Cerebellar nuclear complex (tissue), 1 donor: Measurements from ENCODE around the gene NDUFA9.

Source experiments
- DNase-seq, 2 experiments: peaks; one replicate each; lab custom pipeline; 2025; lab: John Stamatoyannopoulos, UW

The NDUFA9 gene

DNA sequence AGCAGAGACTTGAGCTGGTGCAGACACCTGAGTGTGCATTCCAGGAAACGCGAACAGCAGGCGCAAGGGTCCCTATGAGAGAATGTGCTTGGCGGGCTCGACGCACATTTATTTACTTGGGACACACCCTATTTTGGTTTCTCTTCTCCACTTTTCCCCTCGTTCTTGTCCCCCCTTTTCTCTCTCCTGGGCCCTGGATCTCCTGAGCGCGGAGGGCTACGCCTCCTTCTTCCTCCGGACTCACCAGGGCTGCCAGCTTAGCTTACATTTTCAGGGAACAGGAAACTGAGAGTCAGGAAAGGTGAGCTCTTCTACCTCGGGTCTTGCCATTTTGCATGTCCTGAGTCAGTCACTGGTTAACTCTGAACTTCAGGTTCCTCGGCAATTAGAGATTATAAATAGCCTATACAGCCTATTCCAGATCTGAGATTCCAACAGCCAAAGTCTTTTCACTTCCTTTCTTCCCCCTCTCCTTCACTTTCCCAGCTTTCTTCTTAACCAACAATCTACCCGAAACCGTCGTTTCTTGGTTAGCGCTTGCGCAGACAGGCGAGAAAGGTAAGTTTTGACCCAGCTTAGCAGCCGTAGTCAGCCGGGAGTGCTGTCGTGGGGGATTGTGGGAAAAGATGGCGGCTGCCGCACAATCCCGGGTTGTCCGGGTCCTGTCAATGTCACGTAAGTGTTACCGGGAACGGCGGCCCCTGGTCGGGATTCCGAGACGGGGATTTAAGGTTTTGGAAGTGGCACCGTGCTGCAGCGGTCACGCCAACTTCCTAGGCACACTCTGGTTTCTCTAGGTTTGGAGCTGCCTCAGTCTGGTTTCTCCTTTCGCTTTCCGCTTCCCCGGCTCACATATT is at the start of gene NDUFA9, which contains the start of gene AKAP3:
Gene NDUFA9 (plus strand): TSS at position 614 of the 857 bp plus-strand sequence. CDS start 13 bp downstream, at position 627.
Gene AKAP3 (minus strand): TSS at position 551 of the 857 bp plus-strand sequence. CDS start 10,855 bp downstream, outside the sequence.
- DNase-seq, result peak in 1 of 2 experiments; percentile 47

DNA sequence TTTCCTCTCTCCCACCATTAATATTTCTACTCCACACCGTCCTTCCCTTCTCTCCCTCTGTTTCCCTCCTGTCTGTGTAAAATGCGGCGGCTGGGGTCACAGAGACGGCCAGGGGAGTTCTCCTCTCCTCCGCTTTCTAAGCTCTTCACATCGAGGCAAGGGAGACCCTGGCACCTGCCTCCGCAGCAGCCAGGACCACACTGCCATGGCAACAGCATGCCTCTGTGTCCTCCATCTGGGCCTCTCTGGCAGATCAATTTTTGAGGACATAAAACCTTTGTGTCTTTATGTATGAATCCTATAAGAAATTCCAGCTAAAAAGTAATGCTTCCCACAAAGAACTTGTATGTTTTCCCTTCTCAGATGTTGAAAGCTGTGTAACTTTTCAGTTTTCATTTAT is 45.5 kb upstream of the NDUFA9 start:
- DNase-seq, result no peak

DNA sequence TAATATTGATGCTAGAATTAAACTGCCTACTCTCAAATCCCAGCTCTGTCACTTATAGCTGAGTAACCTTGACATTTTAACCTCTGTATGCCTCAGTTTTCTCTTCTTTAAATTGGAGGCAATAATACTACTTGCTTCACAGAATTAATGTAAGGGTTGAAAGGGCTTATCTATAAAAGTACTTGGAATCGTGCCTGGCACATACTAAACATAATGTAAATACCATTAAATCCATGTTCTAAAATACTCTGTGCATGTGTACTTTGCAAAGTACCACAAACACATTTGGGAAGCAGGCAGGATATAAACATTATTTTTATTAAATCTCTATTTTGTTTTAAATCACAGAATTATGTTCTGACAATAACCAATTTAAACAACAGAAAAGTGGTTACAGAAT is 45.0 kb upstream of the NDUFA9 start:
- no peak for DNase-seq

DNA sequence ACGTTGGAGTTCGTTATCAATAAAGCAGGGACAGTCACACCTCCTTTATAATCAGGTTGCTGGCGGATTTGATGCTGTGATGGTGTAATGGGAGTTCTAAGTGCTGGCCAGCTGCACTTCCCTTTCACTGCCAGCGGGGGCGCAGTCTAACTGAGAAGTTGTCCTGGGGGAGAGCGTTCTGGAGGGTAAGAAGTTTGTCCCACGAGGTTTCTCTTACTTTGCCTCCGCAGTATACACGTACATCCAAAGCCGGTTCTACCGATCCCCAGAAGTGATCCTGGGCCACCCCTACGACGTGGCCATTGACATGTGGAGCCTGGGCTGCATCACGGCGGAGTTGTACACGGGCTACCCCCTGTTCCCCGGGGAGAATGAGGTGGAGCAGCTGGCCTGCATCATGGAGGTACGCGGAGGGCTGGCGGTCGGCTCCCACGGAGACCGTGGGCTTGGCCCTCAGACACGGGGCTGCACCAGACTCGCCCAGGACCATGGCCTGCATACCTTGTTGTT is 44.2 kb upstream of the NDUFA9 start:
- peak; percentile 2 to 61 for DNase-seq

DNA sequence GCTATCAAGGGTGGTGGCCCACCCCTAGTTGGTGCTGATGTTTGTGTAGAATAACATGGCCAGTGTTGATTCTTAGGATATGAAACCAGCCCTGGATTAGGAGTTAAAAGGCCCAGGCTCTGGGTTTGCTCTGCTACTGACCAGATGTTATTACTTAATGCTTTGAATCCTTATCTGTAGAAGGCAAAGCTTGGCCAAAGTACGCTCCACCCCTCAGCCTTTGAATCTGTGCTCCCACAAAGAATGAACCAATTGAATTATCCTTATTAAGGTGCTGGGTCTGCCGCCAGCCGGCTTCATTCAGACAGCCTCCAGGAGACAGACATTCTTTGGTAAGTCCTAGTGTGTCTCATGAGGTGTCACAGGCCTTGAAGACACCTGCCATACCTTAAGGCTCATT is 41.9 kb upstream of the NDUFA9 start:
- no peak for DNase-seq

DNA sequence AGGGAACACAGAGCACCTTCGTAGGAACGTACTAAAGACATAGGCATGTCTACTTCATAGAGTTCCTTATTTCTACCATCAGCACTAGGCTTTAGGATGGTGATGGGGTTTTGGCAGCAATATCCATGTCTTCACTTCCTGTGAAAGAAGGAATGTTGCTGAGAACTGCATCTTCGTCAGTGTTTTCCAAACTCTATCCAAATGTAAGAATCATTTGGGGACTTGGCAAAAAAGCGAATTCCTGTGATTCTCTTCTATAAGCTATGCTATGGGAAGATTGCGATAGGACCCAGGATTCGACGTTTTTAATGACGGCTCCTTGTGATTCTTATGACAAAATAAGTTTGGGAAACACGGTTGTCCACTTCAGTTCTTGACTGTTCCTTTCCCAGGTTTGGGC is 39.8 kb upstream of the NDUFA9 start:
- no peak for DNase-seq

DNA sequence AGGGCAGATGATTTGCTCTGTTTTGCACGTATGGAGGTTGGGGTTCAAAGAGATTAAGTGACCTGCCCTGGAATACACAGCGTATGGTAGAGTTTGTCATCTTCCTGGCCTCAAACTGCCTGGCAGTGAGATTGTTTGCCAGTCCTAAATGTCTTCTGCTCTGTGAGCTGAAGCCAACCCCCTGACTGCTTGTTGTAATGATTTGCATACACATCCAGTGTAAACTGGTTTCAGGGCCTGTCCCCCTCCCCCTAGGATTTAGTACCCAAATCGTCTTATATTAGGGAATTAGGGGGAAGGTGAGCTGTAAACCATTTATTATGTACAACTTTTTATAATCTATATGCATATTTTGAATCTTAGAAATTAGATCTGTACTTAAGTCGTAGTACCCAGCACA is 38.4 kb upstream of the NDUFA9 start:
- no peak for DNase-seq

DNA sequence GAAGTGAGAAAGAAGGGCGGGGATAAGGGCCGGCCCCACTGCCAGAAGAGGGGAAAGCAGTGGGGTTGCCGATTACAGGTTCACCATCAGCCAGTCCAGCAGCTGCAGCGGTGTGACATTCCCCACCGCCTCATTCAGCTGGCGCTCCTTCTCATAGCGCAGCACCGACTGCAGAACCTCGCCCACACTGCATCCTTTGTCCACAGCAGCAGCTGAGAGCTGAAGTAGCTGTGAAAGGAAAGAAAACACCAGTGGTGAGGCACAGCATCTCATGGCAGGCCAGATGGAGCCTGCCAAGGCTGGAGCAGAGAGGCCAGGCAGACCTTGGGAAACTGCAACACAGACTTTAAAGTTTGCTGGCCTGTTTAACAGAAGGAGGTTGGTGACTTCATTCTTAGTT is 33.2 kb upstream of the NDUFA9 start:
- DNase-seq, result no peak

DNA sequence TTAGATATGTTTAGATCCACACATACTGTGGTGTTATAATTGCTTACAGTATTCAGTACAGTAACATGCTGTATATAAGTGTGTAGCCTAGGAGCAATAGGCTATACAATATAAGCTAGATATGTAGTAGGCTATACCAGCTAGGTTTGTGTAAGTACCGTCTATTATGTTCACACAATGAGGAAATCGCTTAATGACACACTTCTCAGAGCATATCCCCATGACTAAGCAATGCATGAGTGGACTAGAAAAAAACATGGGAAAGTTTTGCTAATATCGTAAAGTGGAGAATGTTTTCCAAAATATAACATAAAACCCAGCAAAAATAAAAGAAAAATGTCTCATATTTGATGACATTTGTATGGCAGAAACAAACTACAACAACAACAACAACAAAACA is 27.4 kb upstream of the NDUFA9 start:
- no peak for DNase-seq

DNA sequence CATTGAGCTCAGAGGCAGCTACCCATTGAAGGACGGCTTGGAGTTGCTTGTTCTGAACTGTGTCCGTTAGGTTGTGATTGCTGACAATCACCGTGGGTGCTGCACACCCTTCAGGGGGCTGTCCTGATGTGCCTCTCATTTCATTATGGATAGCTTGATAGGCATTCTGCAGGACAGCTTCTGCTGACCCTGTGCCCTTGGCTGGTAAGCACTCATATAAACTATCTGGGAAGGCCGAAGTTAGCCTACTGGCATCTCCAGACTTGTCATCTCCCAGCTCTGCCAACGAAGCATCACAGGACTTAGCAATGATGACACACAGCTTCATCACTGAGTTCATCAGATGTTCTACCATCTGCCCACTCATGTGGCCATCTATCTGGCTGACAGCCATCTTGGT is 22.4 kb upstream of the NDUFA9 start:
- no peak for DNase-seq

DNA sequence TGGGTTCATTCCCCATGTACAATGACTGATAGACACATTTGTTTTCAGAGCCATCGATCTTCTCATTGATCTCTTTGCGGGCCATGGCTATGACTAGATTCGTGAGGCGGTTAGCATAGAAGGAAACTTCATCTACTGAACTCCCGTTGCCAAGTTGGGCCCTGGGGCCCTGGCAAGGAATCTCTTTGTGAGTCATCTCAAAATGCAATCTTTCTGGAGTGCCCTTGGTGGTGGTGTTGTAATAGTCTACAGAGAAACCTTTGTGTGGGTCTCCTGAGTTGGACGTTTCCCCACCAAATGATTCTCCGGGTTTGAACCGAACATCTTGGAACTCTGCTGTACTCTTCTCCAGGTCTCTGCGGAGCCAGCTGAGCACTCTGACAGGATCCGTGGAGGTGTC is 20.5 kb upstream of the NDUFA9 start:
- no peak for DNase-seq

DNA sequence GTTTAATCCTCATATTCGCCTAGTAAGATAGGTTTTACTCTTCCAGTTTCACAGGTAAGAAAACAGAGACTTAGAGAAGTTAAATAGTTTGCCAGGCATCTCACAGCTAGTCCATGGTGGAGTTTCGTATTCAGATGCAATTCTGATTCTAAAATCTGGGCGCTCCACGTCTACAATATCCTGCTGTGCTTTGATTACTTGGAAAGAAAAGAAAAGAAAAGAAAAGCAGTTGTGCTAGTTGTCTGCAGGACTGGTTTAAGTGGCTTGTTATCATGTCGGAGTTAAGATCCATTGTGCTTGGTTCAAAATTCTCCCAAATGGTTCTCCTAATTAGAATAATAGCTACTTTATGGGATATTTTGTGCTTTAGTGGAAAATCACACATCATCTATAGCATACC is 18.7 kb upstream of the NDUFA9 start:
- no peak for DNase-seq

DNA sequence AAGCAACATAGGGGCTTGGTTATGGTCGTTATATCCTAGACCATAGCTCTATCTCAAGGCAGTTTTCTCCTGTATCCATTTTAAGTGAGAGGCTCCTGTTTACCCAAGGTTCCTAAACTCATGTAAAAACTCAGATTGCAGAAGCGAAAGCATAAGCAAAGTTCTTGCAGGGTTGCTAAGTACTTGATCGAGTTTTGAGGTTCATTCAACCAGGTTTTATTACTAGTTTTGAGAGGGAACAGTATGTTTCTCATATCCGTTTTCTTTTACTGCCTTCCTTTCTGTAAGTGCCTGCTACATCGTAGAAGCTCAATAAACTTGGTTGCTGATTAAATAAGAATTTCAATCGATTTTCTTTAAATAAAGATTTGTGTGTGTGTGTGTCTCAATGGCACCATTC is 5.2 kb upstream of the NDUFA9 start:
- no peak for DNase-seq

DNA sequence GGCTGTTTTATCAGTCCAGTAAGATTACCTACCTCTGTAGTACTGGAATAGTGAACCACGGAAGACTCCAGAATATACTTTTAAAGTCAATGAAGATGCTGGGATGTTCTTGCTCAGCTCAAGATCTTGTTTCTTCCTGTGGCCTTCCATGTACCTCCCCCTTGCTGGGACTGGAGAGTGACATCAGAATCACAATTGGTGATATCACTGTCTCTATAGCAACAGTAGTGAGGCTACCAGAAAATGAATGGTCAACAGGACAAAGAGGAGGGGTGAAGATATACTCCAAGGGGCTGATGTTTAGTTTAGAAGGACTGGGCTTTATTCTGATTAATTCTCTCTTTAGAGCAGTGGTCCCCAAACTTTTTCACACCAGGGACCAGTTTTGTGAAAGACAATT is 3.9 kb upstream of the NDUFA9 start:
- DNase-seq, result no peak

DNA sequence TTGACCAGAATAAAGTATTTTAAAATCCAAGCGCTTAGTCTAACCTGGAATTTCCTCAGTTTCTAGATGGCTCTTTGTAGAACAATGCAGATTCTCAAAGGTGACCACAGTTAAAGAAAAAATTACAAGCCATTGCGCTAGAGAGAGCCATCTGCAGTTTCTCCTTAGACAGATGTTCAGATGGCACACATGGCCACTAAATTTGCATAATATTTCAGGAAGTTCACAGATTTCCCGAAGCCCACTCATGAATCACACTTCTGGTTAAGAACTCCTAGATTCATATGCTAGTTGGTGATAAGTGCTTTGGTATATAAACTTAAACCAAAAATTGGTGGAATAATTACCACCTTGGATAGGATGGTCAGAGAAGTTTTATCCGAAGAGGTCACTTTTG is 812 bp upstream of the NDUFA9 start:
- no peak for DNase-seq

DNA sequence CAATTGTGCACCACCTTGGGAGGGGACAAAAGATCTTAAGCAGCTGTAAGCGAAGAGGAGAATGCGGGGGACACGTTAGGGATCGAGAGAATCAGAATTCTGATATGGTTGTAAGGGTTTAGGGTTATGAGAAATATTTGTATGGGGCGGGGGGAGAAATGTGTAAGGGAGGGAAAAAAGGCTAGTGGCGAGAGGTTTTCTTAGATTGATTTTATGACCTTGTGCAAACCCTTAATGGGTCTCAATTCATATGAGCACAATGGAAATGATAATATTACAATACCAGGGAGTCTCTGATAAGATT is 396 bp downstream of the NDUFA9 start:
- no peak for DNase-seq

DNA sequence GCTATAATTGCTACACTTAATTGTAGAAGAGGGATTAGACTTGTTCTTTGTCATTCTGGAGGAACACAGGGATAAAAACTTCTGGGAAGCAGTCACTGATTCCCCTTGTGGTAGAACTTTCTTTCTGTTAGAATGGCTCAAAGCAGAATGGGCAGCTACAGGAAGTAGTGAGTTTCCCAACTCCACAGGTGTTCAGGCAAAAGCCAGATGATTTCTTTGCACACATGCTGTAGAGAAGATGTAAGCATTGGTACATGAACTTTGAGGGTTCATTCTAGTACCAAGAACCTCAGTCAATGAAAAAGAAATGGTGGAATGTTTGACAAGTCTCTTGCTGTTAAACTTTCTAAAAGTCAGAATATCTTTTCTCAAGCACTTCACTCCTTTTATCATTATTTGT is 4.3 kb downstream of the NDUFA9 start:
- no peak for DNase-seq

DNA sequence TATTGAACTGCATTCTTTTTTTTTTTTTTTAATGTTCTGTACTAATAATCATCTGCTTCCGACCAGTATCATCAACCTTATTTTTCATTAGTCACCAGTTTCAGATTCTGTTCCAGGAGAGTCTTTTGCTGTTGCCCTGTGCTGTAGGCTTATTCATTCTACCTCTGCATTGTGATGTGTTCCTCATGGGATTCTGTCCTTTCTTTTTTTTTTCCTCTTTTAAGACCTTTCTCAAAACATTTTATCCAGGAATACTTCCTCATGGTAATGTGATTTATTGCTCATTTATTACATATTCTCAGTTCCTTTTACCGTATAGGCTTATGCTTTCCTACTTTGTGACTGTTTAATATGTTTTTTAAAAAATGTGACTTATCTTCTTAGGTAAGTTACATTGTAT is 4.8 kb downstream of the NDUFA9 start:
- no peak for DNase-seq

DNA sequence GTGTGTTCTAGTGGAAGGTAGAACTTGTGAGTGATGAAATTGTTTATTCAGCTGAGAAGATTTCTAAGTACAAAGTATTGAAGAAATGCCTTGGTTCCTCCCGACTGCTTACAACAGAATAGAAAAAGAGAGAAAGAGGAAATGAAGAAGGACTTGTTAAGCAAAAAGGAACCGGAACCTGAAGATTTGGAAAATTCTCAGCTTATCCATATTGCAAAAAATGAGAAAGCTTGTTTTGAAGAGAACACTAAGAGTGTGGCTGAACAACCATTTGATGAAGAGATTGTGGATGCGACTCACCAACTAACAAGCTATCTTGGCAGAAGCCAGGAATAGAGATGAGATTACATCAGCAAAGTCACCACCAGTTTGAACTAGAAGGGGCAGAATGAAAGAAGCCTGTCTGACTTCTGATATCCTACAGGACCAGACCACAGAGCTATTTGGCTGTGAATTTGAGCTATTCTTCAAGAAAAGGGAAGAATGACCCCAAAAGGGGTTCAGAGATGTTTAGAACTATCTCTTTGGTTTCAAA is 15.1 kb downstream of the NDUFA9 start:
- no peak for DNase-seq

DNA sequence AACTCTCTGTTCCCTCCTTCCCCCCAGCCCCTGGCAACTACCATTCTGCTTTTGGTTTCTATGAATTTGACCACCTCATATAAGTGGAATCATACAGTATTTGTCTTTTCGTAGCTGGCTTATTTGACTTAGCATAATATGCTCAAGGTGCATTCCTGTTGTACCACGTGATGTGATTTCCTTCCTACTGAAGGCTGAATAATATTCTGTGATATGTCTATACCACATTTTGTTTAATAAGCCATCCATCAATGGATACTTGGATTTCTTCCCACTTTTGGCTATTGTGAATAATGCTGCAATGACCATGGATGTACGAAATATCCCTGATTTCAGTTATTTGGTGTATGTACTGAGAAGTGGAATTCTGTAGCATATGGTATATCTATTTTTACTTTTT is 16.3 kb downstream of the NDUFA9 start:
- DNase-seq, result no peak

DNA sequence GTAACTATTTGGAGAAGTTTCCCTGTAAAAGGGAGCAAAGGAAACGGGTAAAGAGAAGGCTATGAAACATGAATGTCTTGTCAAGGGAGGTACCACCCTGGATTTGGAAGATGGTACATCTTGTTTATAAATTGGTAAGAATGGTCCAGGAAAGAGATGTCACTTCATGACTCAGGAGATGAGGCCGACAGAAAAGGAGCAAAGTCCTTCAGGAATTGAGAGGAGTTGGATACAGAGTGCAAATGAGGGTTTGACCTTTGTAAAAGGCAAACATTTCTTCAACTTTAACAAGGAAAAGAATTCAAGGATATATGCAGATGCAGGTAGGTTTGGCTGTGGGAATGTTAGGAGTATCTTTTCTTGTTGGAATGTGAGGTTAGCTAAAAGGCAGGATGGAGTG is 30.8 kb downstream of the NDUFA9 start:
- no peak for DNase-seq

DNA sequence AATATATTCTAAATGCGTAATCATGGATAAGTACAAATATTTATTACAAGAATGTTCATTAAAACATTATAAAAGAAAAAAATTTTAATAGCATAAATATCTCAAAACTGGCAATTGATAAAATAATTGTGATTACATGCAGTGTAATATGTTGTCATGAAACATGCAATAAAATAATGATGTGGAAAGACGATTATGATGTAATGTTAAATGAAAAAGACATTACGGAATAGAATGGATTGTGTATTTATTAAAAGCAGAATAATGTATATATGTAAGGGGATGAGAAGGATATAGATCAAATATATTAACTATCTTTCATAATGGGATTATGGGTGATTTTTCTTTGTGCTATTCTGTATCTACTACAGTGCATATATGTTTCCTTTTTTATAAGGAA is 32.8 kb downstream of the NDUFA9 start:
- no peak for DNase-seq

DNA sequence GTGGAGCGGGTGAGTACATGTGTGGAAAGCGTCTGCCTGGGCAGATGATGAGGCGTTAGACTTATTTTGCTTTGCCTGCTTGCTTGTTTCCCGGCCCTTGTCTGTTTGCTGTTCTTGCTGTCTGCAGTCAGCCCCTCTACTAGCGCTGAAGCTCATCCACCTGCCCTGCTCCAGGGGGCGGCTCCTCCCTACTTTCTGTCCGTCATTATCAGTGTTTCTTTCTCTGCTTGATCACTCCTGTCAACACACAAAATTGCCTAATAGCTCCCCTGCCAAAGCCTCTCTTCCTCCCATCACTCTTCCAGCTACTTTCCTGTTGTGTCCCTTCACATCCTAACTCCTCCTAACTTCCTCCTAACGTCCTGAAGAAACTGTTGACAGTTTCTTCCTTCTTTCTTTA is 36.4 kb downstream of the NDUFA9 start:
- no peak for DNase-seq

DNA sequence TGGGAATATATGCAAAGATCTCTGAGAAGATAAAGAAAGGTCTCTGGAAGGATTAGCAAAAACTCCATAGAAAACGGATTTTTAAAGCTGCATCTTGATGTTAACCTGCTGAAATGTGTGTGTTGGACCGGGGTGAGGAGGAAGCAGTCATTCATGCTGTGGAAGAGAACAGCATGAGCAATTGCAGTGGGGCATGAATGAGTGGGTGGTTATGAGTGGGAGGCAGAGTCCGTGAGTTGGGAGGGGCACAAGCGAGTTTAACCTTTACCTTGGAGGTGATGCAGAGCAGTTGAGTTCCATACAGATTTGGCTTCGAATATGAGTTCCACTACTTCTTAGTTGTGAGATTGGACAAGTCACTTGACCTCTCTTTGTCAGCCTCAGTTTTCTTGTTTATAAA is 41.8 kb downstream of the NDUFA9 start:
- DNase-seq, result no peak
